HG02852 (cell line): ENCODE results near the gene VCL.
"Not testable (repeated sequence)": the region's sequence is repeated elsewhere in the genome, so short reads cannot be mapped to it uniquely, and the experiment has no call there.

ENCODE experiments used
- ATAC-seq: cut with Tn5 transposase; IDR thresholded peaks from one replicate; pipeline ENCODE4 v1.9.1; 2021; ENCODE audit warnings: mild to moderate bottlenecking, moderate library complexity; ENCODE audit not compliant: unreplicated experiment

Gene VCL

DNA sequence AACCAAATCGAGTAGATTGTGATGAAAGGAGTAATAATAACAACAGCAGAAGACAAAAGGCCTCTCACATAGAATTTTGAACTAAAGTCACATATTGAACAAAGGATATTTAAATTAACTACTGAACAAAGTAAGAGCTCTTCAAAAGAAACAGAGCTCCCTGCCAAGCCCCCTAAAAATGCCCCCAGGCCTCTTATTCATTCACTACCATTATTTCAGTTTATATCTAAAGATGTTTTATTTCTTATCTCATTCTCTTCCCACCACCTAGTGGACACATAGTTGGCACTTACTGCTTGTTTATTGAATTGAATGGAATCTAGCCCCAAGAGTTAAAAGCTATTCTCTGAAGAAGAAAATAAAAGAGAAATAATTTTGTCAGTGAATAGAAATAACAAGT, 37.4 kb downstream of the VCL start:
- ATAC-seq = no peak

DNA sequence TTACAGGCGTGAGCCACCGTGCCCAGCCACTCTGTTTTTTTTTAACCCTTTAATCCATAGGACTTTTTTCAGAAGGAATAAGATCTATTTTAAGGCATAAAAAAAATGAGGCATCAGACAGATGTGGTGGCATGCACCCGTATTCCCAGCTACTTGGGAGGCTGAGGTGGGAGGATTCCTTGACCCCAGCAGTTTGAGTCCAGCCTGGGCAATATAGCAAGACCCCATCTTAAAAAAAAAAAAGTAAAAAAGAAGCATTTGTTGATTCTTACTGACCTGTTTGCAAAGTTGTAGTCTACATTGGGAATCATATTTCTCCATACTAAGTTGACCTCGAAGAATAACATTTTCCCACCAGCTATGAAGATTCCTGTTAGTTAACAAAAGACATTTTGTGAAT, 38.6 kb downstream of the VCL start:
- ATAC-seq = no peak

DNA sequence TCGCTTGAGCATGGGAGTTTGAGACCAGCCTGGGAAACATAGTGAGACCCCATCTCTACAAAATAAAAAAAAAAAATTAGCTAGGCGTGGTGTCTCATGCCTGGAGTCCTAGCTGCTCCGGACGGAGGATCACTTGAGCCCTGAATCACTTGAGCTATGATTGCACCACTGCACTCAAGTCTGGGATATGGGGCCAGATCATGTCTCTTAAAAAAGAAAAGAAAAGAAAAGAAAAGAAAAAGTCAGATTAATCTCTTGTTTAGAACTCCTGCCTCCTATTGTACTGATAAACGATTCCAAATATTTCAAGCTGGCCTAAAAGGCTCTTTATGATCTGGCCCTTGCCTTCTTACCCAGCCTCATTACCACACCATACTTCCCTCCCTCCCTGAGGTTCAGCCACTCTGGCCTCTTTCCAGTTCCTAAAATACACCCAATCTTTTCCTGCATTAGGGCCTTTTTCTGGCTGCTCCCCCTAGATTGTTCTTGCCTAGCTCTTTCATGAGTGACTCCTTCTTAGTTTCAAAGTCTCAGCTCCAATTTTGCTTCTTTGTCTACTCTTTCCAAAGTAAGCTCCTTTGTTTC, 41.7 kb downstream of the VCL start:
- no peak for ATAC-seq

DNA sequence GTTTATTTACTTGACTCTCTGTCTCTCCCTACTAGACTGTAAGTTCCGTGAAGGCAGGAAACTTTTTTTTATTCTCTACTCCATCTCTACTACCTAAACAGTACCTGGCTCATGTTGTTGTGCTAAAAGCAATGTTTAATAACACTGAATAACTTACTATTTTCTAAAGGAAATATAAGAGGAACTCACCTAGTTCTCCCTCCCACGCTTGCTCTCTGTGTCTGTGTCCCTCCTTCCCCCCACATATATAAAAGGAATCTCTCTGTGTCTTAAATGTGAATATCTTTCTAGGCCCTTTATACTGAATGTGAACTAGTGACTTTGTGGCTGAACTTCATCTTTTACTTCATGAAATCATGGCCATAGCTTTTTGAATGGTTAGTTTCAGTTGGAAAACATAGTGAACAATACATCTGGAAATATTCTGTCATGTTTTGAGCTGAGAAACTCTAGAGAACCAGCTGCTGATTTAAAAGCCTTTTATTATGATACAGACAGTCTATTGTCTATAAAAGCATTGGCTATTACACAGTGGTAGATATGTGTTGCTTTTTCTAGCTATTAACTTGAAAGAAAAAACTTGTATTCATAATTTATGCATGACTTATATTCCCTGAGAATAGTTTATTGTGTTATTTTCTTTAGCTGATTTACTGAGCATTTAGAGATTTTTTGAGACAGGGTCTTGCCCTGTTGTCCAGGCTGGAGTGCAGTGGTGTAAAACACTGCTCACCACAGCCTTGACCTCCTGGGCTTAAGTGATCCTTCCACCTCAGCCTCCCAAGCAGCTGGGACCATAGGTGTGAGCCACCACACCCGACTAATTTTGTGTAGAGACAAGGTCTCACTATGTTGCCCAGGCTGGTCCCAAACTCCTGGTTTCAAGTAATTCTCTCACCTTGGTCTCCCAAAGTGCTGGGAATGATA, 42.5 kb downstream of the VCL start:
- no peak for ATAC-seq

DNA sequence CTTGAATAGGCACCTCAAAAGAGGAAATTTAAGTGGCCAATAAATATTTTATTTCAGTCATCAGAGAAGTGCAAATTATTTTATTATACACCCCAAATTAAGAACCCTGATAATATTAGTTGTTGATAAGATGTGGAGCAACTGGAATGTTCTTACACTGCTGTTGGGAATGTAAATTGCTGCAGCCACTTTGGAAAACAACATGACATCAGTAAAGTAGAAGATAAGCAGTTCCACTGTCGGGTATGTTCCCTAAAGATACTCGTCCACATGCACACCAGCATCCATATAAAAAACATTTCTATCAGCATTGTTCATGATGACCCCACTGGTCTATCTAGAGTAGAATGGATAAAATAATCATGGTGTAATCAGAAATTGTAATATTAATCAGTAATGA, 46.5 kb downstream of the VCL start:
- ATAC-seq = no peak

DNA sequence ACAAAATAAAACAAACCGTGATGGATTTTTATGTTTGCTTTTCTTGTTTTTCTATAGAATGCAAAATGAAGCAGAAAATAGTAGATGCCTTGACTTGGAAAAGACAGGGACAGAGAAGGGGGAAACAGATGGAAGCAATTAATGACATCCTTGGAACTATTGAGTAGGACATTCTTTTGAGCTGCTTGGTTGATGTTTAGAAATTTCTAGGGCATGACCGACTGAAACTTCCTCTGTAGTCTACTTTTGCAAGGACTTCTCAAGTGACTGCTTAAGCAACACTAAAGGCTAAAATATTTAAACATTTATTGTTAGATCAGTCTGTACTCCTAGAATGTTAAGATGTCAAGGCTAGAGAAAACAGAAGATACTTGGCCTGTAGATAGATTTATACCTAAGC, 49.4 kb downstream of the VCL start:
- ATAC-seq = no peak

DNA sequence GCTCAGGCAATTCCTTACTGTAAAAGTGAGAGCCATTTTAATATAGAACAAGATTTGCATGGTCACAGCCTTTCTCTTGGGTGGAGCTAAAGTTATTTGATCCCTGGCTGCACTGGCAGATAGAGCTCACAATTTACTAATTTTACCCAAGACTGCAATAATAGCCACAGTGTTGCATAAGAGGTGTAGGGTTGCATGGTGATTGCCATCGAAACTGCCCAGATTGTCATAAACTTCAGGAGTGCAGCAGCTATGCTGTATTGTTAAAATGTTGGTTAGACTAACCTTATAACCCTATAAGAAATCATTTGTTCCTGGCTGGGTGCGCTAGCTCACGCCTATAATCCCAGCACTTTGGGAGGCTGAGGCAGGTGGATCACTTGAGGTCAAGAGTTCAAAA, 50.0 kb downstream of the VCL start:
- ATAC-seq = no peak

DNA sequence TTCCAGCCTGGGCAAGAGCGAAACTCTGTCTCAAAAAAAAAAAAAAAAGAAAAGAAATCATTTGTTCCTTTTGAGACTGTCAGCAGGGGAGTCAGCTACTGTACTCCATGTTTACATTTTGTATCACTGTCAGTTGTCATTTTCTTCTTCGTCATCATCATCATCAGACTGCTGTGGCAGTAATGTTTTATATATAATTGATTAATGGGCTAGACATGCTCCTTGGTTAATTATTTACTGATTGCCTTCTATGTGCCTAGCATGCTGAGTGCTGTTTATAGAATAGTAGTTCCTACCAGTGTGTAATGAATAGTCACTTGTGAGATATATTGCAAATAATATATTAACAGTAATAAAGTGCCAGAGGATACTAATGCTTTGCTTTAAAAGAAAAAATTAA, 50.5 kb downstream of the VCL start:
- ATAC-seq = no peak

DNA sequence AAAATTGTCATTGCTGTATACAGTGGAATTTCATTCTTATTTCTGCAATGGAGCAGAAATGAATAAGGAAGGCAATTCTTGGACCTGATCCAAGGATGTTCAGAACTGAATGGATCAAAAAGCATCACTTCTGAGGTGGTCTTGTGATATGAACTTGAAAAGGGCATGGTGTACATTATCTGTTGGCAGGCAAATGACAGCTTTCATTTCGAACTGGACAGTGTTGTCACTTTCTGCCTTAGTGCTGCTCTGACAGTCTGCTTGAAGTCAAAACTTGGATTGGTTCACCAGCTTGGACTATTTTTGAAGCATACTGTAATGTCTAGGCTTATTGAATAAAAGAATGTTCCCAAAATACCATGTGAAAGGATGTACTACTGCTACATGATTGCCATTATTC, 52.0 kb downstream of the VCL start:
- ATAC-seq = no peak

DNA sequence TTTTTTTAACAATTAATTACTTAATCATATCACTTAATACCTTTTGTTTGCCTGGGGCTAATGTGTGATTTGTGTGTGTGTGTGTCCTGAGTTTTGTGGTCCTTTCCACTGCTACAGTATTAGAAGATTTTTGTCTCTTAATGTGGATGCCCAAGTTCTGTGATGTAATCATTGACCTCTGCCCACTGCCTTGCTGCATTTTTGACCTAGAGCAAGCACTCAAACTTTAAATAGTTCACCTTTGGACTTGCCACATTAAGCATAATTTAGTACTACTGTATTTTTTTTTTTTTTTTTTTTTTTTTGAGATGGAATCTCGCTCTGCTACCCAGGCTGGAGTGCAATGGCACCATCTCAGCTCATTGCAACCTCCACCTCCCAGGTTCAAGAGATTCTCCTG, 52.7 kb downstream of the VCL start:
- ATAC-seq = no peak

DNA sequence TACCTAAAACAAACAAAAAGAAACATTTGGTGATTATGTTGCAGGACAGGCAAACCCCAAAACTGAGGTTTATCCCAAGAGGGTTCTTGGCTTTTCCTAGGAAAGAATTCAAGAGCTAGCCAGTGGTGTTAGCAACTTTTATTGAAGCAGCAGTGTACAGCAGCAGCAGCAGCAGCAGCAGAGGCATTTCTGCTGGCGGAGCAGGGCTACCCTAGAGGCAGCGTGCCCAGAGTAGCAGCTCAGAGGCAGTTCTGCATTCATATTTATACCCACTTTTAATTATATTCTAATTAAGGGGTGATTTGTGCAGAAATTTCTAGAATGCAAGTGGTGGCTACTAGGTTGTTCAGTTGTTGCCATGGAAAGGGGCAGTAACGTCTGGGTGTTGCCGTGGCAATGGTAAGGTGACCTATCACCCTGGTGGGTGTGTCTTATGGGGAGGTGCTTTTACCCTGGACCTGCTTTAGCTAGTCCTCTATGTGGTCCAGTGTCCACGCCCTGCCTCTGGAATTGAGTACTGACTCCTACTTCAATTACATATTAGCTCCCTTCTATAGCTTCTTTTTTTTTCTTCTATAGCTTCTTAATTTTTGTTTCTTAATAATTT, 53.9 kb downstream of the VCL start:
- no peak for ATAC-seq

DNA sequence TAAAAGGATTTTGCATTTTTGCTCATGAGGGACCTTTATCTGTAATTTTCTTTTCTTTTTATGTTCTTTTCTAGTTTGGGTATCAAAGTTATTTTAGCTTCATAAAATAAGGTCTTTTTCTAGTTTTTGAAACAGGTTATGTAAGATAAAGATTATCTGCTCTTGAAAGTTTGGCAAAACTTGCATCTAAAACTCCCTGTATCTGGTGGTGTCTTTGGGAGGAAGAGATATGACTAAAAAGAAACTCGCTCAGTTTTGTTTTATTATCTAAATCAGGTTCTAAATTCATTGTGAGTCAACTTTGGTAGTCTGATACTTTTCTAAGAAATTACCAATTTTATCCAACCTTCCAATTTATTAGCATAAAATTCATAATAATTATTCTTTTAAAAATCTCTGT, 55.1 kb downstream of the VCL start:
- no peak for ATAC-seq

DNA sequence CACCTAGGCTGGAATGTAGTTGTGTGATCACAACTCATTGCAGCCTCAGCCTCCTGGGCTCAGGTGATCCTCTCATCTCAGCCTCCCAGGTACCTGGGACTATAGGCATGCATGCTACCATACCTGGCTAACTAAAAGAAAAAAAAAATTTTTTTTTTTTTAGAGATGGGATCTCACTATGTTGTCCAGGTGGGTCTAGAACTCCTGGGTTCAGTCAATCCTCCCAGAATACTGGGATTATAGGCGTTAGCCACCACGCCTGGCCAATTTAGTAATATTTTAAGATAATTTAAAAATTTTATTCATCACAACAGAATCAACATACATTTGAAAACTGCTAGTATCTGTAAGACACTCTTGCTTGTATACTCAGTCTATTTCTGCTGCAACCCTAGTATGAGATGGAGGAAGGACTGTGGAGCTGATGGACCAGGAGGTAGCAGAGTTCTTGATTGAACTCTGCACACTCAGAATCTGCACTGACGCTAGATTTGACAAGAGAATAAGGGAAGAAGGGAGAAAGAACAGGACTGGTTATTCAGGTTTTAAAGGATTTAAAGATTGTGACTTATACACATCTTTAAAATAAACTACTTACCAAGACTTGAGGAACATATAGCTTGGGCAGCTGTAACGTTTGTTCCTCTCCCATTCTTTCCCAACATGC, 57.6 kb downstream of the VCL start:
- ATAC-seq = no peak

DNA sequence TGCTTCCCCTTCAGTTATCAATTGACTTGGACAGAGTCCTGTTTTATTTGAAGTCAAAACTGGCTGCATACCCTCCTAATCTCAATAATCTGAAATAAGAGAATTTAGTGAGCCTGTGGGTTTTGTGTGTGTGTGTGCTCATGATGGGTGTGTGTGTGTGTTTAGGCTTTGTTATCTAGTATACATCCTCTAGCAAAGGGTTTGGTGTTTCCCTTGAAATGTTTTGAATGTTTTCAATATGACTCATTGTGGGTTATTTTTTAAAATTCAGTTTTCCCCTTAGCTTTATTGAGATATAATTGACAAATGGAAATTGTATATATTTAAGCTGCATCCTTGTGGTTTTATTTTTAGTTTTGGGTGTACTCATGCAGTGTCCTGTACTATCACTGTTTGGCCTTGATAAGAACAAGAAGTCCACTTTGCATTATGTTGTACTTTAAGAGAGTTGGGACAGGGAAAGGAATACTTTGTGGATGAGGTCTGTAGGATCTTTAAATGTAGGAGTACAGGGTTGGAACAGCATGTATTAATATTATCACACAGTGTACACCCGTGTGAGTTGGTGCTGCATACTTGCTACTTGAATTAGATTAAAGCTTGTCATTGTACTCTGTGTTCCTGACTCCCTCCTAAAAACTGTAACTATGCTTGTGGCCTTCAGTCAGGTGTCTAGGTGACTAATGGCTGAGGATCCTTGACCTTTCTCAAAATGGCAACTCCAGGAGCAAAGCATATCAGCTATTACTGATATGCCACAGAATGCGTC, 58.3 kb downstream of the VCL start:
- peak; percentile 53 for ATAC-seq

DNA sequence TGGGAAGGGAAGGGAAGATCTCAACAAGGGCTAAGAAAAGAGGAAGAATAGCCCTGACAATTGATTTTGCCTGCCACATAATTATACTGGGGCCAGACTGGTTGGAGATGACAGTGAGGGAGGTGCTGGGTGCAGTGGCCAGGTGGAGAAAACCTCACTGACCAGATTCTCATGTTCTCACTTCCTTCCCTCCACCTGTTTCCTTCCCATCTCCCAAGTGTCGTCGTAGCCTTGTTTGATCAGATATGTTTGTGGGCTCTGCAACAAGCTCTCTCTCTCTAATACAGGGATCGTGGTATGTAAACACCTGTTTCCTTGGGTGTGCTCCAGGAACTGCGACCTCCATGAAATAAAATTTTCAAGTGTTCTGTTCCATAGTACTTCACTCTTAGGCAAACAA, 60.2 kb downstream of the VCL start:
- peak; percentile 61 for ATAC-seq

DNA sequence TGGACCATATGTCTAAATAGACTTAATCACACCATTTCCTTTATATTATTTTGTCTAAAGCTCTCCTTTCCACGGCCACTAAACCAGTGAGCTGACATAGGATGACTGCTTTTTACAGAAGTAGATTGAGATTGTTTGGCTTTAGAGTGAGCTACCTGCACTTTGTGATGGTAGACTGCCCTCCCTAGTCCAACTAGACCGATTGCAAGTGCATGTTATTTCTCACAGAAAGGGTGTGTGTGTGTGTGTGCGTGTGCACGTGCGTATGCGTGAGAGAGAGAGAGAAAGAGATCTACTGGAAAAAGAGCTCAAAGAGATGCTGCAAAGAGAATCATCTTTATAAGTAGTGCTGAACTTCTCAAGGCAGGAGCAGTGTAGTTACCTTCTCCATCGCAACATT, 60.7 kb downstream of the VCL start:
- no peak for ATAC-seq

DNA sequence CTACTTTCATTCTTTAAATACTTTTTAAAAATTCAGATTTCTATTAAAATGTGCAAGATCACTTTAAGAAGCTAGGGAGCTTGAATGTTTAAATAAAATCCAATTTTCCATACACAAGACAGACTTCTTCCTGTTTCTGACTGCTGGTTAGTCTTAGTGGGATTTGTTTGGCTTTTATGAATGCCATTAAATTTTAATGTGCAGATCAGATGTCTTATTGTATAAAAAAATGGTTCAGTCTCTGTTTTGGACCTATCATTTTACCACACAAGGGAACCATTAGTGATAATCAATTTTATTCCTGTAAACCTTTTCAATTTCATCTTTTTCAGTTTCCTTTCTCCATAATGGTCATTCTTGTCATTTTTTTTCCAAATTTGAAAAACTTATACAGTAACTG, 63.2 kb downstream of the VCL start:
- no peak for ATAC-seq

DNA sequence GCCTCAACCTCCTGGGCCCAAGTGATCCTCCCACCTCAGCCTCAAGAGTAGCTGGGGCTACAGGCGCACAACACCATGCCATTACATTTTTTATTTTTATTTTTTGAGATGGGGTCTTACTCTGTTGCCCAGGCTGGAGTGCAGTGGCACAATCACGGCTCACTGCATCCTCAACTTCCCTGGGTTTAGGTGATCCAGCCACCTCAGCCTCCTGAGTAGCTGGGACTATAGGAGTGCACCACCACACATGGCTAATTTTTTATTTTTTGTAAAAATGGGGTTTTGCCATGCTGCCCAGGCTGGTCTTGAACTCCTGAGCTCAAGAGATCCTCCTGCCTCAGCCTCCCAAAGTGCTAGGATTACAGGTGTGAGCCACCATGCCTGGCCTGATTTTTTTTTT, 64.1 kb downstream of the VCL start:
- not testable (repeated sequence) for ATAC-seq

DNA sequence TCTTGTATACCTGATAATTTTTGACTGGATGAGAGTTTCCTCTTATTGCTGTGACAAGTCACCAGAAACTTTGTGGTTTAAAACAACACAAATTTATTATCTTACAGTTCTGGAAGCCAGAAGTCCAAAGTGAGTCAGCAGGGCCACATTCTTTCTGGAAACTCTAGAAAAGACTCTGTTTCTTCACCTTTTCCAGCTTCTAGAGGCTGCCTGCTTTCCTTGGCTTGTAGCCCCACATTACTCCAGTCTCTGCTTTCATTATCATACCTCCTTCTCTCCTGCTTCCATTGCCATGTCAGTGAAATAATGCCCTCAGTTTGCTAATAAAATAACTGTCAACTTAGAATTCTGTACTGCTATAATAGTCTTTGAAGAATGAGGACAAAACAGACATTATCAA, 65.3 kb downstream of the VCL start:
- ATAC-seq = no peak

DNA sequence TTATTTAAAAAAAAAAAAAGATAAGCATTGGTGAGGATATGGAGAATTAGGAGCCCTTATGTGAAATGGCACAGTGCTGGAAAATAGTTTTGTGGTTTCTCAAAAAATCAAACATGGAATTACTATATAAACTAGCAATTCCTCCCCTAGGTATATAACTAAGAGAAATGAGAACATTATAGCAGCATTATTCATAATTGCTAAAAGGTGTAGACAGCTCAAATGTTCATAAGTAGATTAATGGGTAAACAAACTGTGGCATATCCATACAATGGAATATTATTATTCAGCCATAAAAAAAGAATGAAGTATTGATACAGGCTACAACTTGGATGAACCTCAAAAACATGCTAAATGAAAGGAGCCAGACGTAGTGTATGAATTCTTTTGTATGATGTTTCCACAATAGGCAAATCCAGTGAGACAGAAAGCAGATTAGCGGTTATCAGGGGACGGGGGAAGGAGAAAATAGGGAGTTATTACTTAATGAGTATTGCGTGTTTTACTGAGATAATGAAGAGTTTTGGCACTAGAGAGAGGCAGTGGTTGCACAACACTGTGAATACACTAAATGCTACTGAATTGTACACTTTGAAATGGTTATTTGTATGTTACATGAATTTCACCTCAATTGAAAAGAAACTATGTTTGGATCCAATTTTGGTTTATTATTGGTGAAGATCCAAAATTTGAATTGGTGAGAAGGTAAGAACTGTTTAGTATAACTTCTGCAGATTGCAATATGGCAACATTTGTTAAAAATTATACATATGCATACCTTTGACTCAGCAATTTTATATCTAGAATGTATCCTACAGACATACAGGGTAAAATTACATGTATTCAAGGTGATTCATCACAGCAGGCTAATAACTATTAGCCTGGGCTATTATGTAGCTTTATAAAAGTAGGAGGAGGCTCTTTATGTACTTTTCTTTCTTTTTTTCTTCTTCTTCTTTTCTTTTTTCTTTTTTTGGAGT, 69.7 kb downstream of the VCL start:
- no peak for ATAC-seq
